Upper lobe of left lung (tissue), 4 donors: ENCODE data around the gene F2R.

ENCODE experiments used
- EP300 ChIP-seq, 4 donors: sonication (generic); formaldehyde crosslinking; IDR thresholded peaks; one replicate each; pipeline ENCODE4 v1.5.1; 2017; ENCODE audit warnings: antibody characterized with exemption in 4 of 4, control low read depth in 2 of 4
- POLR2A ChIP-seq, 4 donors: fragments of 450-650 bp; IDR thresholded peaks; one replicate each; pipeline ENCODE4 v1.5.1; 2016 to 2017; ENCODE audit warnings: antibody characterized with exemption in 4 of 4, mild to moderate bottlenecking in 2 of 4
- POLR2AphosphoS5 ChIP-seq, 2 donors: sonication (generic); formaldehyde crosslinking; IDR thresholded peaks; one replicate each; pipeline ENCODE4 v1.5.1; 2017; ENCODE audit warnings: antibody characterized with exemption in 2 of 2
- TF ChIP-seq, protein P1 (sequence below), 6 experiments: fragments of 450-650 bp in 4 of 6; fragments of 200-600 bp in 2 of 6; sonication (generic) in 2 of 6; IDR thresholded peaks; one replicate each; pipeline ENCODE4 v1.5.1; 2016 to 2019; ENCODE audit warnings: antibody characterized with exemption in 6 of 6

DNA sequence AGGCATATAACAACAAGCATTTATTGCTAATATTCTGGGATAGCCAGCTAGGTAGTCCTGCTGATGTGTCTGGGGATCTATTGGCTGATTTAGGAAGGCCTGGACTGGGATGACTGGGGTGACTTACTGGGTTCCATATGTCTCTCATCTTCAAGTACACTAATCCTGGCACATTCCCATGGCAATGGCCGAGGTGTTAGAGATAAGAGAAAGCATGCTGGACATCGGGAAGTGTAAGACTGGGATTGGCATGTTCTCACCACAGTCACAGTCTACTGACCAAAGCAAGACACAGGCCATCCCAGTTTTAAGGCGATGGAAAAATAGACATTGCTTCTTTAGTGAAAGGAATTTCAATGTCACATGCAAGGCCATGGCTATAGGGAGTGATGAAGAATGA is 29.7 kb downstream of the F2R start:
- TF ChIP-seq, protein P1, sequence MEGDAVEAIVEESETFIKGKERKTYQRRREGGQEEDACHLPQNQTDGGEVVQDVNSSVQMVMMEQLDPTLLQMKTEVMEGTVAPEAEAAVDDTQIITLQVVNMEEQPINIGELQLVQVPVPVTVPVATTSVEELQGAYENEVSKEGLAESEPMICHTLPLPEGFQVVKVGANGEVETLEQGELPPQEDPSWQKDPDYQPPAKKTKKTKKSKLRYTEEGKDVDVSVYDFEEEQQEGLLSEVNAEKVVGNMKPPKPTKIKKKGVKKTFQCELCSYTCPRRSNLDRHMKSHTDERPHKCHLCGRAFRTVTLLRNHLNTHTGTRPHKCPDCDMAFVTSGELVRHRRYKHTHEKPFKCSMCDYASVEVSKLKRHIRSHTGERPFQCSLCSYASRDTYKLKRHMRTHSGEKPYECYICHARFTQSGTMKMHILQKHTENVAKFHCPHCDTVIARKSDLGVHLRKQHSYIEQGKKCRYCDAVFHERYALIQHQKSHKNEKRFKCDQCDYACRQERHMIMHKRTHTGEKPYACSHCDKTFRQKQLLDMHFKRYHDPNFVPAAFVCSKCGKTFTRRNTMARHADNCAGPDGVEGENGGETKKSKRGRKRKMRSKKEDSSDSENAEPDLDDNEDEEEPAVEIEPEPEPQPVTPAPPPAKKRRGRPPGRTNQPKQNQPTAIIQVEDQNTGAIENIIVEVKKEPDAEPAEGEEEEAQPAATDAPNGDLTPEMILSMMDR (IDR thresholded peaks at IDR 0.05): no peak
- TF ChIP-seq POLR2A (IDR thresholded peaks at IDR 0.05): no peak
- no peak for TF ChIP-seq POLR2AphosphoS5 (IDR thresholded peaks at IDR 0.05)
- TF ChIP-seq EP300 (IDR thresholded peaks at IDR 0.05): no peak
